ENCODE results near the gene GLDN.

- TF ChIP-seq CTCF (conservative IDR thresholded peaks at IDR 0.05; ENCODE audit: low read depth, low read length) = no peak
- TF ChIP-seq EZH2 (IDR thresholded peaks at IDR 0.05; ENCODE audit: low read length, unreplicated experiment) = no peak
Measured at GRCh38 chr15:51333571-51333970, 7.9 kb upstream of the GLDN start.
